NCI-H1105 treated with DMSO at 0.1 percent for 48 hours (cell line): Measurements from ENCODE around the gene SYT12.

Experiments
- DNase-seq: peaks from one replicate; lab custom pipeline; 2025; lab: John Stamatoyannopoulos, UW

Gene SYT12

DNA sequence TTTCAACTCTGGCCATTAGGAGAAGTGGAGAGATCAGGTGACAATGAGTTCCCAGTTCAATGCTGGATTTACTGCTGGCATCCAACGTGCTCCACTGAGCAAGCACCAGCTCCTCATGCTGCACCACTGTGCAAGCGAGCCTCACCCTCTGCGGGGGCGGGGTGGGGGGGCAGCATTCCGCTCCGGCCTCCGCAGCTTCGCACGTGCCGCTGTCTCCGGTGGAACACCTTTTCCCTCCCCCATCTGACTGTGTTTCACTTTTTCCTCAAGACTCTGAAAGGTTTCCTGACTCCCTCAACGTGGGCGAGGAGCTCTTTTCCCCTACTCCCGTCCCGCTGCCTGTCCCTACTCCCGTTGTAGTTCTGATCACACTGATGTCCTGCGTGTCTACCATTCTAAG, 32.9 kb downstream of the SYT12 start:
- no peak for DNase-seq

DNA sequence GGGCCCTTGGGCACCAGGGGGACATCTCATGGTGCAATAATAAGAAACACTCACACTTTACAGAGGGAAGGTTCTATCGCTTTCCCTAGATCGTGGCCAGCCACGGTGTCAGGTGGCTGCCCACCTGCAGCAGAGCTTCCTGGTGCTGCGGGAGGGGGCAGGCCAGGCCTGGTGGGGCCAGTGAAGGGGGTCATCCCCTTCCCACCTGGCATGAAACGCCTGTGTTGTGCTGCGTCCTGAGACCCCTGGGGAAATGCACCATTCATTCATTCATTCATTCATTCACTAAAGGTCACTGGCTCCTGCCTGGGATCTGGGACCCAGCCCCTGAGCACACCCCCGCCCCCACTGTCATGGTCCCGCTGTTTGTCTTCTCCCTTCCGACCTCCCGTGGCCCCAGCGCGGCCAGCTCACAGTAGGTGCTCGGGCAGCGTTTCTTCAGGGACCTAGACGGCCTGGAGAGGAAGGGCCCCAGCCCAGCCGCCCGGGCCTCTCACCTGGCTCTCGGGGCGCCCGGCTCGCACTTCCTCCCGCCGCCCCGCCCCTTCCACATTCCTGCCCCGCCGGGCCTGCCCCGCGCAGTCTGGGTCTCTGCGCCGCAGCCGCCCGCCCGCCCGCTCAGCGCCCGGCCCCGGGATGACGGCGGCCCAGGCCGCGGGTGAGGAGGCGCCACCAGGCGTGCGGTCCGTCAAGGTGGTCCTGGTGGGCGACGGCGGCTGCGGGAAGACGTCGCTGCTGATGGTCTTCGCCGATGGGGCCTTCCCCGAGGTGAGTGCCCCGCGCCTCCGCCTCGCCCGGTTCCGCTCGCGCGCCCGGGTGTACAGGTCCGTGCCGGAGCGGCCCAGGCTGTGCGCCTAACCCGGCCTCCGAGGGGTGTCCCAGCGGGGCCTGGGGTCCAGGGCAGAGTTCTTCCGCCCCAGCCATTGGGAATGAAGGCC, 33.6 kb downstream of the SYT12 start, which contains the start of gene RHOD:
TSS of gene RHOD (plus strand) at position 581 of the 938 bp plus-strand sequence. CDS start at position 637, 56 bp downstream.
- DNase-seq = no peak

DNA sequence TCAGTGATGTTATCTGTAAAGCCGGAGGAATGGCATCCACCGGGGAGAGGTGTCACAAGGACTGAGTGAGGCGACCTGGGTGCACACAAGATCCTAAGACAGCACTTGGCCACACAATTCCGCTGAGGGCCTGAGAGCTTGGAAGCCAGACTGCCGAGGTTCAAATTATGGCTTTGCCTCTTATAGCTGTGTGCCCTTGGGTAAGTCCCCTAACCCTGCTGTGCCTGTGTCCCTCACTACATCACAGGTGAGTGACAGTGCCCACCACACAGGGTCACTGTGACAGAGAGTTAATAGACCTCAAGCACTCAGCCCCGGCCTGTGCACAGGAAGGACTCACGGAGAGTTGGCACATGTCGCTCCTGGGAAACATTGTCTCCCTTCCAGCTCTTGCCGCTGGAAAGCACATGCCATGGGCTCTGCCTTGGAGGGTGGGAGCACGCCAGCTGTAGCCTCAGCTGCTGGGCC, 34.3 kb downstream of the SYT12 start:
- no peak for DNase-seq

DNA sequence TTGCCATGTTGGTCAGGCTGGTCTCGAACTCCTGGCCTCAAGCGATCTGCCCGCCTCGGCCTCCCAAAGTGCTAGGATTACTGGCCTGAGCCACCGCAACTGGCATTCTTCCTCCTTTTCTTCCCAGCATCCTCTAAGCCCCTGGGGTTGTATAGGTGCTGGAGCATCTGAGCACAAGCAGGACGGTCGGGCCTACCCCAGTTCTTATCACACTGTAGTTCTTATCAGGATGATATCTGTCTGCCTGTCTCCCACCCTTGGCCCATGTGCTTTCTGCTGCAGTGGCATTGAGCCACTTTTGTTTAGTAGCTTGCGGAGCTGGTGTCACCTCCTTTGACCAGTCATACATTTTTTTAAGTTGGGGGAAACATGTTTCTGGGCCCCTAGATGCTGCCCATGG, 35.6 kb downstream of the SYT12 start:
- DNase-seq = no peak

DNA sequence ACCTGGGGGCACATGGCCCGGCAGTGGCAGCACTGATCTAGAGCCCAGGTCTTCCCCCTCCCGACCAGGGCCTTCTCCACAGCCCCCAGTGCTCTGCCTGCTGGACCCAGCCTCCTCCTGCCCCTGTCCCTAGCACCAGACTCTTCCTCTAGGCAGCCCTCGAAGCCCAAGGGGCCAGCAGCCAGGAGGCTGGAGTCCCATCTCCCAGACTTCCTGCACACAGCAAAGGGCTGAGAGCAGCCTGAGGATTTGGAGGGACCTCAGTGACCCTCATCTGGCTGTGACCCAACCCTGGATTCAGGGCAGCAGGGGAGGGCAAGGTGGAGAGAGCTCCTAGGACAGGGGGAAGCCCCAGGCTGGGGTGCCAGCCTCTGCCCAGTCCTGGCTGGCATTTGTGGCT, 36.7 kb downstream of the SYT12 start:
- no peak for DNase-seq

DNA sequence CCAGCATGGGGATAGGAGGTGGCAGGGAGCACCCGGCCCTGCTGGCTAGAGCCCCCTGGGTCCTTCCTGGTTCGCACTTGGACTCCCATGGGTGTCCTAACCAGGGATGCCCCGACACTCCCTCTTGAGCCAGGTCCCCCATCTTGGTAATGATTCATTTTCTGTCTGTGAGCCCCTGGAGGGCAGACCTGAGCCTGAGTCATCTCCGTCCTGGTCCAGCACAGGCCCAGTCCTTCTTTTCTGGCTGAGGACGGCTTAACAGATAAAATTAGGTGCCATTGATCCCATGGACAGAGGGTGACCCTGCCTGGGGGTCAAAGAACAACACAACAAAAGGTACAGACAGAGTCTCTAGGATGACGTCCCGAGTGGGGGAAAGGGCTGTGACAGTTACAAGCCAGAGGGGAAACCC, 37.2 kb downstream of the SYT12 start:
- no peak for DNase-seq

DNA sequence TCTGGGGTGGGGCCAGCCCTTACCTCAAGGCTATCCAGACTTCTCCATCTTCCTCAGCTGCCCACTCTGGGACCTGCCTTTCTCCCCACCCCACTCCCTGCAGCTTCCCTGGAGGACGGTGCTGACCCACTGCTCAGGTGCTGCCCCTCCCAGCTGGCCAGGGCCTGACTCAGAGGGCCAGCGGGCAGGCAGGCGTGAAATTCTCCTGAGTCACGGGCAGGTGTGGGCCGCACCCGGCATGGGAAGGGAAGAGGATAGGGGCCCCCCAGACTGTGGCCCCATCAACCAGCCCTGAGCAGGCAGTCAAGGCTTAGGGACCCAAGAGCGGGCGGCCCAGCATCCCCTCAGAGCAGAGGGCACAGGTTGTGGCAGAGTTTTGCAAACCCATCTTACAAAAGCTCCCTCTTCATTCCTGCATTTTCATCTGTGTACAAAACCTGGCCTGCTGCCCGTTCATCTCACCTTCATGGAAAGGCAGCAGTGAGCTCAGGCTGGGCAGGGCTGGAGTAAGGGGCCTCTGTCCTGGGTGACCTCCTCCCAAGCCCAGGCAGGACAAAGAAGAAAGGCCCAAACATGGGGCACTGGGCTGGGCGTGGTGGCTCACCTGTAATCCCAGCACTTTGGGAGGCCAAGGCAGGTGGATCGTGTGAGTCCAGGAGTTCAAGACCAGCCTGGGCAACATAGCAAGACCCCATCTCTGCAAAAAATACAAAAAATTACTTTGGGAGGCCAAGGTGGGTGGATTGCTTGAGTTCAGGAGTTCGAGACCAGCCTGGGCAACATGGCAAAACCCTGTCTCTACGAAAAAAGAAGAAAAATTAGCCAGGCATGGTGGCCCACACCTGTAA, 39.8 kb downstream of the SYT12 start:
- no peak for DNase-seq

DNA sequence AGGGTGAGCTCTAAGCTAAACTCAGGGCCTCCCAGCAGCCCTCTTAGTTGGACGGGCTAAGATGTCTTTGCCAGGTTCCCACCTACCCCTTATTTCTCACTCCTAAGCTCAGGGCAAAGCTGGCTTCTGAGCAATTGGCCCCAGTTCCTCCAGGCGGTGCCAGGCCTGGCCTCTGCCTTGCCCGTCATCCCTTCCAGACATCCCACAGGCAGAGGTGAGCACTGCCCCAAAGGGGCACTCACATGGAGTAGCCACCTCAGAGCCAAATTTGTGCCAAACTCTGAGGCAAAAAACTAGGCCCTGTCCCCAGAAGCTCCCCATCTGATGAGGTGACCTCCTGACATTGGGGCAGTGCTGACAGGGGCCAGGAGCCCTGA, 43.4 kb downstream of the SYT12 start:
- no peak for DNase-seq

DNA sequence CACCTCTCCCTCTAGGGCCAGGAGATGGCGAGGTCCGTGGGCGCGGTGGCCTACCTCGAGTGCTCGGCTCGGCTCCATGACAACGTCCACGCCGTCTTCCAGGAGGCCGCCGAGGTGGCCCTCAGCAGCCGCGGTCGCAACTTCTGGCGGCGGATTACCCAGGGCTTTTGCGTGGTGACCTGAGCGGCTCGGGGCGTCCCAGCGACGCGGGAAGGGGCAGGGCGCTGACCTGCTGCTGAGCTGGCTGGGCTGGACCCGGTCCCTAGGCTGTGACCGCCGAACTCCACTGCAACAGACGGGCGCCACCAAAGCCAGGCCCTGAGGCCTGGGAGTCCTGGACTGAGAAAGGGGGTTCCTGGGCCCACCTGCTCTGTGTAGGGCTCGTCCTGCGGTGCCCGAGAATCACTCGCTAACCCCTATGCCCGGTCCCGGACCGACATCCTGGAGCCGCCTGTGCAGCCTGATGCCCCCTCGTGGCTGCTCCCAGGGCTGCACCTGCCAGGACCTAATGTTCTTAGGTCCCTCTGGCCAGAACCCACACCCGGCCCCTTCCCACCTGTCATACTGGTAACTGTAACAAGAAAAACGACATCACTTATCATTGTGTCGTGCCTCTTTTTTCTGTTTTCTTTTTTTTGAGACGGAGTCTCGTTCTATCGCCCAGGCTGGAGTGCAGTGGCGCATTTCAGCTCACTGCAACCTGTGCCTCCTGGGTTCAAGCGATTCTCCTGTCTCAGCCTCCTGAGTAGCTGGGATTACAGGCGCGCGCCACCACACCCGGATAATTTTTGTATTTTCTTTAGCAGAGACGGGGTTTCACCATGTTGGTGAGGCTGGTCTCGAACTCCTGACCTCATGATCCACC, 48.7 kb downstream of the SYT12 start:
- no peak for DNase-seq

DNA sequence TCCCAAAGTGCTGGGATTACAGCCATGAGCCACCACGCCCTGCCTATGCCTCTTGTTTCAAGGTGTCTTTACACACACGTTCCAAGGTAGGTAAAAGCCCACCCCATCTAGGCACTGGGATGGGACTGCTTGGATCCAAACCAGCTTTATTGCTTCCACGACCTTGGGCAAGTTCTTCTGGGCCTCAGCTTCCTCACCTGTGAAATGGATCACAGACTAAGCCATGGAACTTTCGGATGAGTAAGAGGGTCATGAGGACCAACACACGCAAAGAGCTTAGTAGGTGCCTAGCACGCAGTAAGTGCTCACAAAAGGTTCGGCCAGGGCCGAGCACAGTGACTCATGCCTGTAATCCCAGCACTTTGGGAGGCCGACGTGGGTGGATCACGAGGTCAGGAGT, 49.4 kb downstream of the SYT12 start:
- no peak for DNase-seq

DNA sequence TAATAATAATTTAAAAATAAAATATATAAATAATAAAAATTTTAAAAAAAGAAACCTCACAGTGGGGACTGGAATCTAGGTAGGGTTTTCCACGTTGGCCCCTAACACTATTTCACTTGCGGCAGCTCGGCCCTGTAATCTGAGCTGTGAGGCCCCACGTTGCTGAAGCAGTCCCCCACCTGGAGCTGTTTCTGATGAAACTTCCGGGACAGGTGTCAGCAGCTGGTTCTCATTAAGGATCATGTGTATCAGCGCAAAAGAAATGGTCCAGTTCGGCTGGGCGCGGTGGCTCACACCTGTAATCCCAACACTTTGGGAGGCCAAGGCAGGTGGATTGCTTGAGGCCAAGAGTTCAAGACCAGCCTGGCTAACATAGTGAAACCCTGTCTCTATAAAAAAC, 51.0 kb downstream of the SYT12 start:
- no peak for DNase-seq

DNA sequence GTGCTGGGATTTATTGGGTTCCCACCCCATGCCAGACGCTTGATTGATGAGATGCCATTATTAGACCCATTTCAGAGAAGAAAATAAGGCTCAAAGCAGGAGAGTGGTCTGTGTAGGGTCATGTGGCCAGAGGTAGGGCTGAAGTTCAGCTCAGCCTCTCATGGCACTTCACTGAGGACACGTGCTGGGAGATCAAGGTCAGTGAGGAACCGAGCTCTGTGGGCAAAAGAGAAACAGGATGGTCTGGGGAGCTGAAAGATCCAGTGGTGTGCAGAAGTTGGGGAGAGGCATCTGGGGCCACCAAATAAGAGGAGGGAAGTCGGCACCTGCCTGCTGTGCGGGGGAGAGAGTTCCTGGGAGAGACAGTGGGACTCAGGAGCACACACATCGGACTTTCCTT, 53.3 kb downstream of the SYT12 start:
- DNase-seq = no peak

DNA sequence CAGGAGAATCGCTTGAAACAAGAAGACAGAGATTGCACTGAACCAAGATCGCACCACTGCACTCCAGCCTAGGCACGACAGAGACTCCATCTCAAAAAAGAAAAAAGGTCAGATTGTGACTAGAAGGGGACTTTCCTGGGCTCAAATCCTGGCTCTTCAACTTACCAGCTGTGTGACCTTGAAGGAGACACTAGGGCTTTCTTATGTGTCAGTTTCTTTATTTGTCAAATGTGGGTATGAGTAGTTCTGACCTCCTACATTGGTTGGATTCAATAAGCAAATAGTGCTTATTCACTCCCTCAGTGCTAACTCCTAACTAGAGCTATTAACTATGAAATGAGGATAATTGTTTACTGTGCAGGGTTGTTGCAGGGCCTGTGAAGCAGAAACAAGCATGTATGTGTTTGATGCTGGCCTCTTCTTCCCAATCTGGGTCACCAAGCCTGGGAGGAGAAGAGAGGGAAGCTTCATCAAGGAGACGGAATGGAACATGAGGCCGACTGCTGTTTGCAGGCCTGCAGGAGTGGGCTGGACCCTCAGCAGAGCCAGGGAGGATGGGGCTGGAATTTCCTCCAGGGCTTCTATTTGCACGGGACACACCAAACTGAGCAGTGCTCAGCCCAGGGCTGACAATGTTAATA, 56.3 kb downstream of the SYT12 start:
- DNase-seq = no peak

DNA sequence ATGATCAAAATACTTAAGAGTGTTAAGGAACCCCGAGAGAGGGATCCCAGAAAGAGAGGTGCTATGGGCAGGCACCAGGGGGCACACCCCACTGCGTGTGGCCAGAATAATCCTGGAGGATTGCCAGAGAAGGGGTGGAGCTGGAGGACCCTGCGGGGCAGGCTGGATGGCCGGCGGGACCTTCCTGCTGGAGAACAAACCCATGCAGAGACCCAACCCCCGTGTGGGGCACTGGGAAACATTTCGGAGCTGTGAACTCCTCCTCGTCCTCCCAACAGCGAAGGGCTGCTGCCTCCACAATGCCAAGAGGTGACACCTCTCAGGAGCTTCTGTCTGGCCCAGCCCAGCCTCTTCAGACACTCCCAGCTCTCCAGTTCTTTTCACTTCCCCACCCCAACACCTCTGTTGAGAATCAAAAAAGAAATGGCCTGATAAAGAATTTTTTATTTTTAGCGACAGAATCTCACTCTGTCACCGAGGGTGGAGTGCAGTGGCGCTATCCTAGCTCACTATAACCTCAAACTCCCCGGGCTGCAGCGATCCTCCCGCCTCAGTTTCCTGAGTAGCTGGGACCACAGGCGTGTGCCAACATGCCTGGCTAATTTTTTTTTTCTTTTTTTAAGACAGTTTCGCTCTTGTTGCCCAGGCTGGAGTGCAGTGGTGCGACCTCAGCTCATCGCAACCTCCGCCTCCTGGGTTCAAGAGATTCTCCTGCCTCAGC, 59.3 kb downstream of the SYT12 start:
- DNase-seq = no peak

DNA sequence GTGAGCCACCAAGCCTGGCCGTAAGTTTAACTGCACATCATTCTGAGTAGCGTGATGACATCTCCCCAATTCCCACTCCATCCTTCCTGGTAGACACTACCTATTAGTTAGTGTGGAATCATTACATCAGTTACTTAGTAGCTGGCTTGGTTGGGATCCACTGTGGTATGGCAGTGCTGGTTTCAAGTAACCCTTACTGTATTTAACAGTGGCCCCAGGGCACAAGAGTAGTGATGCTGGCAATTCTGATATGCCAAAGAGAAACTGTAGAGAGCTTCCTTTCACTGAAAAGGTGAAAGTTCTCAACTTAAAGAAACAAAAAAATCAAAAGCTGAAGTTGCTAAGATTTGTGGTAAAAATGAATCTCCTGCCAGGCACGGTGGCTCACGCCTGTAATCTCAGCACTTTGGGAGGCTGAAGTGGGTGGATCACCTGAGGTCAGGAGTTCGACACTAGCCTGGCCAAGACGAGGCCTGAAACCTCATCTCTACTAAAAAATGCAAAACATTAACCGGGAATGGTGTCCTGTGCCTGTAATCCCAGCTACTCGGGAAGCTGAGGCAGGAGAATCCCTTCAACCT, 60.9 kb downstream of the SYT12 start:
- no peak for DNase-seq

DNA sequence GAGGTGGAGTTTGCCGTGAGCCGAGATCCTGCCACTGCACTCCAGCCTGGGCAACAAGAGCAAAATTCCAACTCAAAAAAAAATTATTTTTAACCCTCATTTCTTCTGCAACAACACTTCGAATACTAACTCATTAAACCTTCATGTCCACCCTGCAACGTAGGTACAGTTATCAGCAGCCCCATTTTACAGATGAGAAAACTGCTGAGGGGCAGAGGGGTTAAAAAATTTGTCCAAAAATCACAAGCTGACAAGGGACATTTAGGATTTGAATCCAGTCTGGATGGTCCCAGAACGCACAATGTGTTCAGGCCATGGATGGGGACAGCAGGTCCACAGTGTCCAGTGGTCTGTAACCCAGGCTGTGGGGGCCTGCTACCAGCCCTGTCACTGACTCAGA, 62.7 kb downstream of the SYT12 start:
- no peak for DNase-seq

DNA sequence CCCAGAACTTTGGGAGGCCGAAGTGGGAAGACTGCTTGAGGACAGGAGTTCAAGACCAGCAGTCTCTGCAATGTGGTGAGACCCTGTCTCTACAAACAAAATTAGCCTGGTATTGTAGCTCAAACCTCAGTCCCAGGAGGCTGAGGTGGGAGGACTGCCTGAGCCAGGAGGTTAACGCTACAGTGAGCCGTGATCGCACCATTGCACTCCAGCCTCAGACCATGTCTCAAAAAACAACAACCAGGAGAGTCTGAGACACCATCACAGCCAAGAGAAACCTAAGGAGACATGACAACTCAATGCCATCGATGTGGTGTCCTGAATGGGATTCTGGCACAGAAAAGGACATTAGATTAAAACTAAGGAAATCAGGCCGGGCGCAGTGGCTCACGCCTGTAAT, 67.8 kb downstream of the SYT12 start:
- DNase-seq = no peak

DNA sequence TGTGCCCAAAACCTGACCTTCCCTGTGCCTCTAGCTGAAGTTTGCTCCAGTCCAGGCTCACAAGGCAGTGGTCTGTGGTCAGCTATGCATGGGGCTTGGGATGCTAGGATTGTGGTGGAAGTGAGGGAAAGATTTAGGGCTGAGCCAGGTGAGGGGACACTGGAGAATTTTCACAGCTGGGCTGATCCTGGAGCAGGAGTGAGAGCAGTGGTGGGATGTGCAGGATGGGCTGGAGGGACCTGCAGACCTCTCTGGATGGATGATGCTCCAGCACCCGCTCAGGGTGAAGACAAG, 72.2 kb downstream of the SYT12 start:
- no peak for DNase-seq

DNA sequence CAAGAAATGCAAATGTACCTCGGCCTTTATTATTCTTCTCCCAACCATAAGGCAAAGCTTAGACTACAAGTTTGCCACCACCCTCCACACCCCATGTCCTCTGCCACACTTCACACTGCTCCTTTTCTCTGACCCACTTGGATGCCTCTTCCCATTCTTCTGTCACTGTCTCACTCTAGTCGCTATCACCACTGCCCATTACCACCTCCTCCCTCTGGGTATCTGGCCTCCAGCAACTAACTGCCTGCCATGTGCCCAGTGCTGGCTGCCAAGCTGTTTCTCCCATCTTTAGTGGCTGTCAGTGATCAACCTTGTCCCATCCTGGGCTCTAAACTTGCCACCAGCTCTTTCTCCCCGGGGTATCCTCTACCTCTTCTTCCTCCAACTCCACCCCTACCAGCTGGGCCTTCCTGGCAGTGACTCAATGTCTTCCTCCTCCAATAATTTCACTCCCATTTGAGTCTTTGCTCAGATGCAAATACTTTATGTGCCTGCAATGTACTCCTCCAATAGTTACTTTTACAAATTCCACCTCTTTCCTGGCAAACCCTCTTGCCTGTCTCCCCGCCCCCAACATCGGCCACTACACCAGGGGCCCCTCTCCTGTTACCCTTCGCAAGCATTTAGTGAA, 76.0 kb downstream of the SYT12 start:
- no peak for DNase-seq

DNA sequence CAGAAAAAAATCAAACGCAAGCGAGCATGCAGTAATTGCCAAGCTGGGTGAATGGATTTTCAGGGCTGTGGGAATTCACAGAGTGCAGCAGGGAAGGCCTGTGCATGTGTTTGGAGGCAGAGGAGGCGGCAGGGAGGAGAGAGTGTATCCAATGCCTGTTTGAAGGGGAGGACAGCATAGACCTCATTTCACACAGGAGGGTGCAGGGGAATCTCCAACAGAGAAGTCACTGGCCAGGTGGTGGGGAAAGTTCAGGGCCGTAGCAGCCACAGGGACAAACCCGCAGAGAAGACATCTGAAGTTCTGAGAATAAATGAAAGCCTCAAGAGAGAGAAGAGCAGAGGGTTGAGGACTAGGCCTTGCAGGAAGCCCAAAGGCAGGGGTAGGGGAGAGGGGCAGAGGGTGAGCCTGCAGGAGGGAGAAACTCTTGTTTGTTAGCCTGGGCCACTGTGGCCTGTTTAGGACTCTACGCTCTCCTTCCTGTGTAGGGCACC, 76.9 kb downstream of the SYT12 start:
- no peak for DNase-seq
